NCI-H1048 (cell line): ENCODE data around the gene LYRM1.
"Not testable (repeated sequence)": the region's sequence is repeated elsewhere in the genome, so short reads cannot be mapped to it uniquely, and the experiment has no call there.

Experiments used
- DNase-seq: peaks from one replicate; lab custom pipeline; 2025; lab: John Stamatoyannopoulos, UW

The LYRM1 gene, protein sequence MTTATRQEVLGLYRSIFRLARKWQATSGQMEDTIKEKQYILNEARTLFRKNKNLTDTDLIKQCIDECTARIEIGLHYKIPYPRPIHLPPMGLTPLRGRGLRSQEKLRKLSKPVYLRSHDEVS

DNA sequence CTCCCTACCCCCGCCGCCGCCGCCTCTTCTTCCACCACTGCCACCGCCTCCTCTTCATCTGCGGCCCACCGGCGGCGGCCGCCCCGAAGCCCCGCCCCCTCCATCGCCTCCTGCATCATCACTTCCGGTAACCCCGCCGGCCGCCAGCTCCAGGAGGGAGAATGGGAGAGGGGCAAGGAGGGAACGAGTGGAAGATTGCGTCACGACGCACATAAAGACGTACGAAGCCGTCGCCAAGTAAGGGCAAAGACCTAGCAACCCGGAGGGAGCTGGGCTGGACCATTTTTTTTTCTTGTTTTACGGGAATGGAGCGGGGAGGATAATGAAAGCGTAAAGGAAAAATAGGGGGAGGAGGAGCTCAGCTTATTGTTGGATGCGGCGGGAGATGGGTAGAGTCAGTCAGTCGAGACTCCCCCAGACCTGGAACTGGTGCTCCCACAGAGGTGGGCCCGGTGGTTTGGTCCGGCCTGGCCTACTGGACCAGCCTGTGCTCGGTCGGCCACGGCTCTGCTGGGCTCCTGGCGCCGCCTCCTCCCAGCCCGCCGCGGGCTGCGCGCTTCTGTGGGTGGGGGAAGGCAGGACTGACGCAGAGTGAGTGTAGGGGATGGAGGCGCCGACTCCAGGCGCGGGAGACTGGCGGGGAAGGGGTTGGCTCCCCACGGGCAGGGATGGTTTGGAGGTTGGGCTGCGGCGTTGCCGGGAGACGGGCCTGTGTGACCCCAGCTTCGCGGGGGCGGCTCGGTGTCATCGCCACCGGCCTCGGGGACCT, at the start of gene LYRM1, which contains the start of gene DCUN1D3:
LYRM1 (plus strand) TSS at position 473 of the 769 bp plus-strand sequence. CDS start 14,785 bp downstream, outside the sequence.
DCUN1D3 (minus strand) TSS at position 60 of the 769 bp plus-strand sequence. CDS start 37,820 bp downstream, outside the sequence.
- DNase-seq: peak; percentile 86

GRCh38 chr16:20850981-20851380, 49.6 kb upstream of the LYRM1 start:
- DNase-seq: no peak

GRCh38 chr16:20851601-20852000, 49.0 kb upstream of the LYRM1 start:
- DNase-seq: no peak

GRCh38 chr16:20853143-20853542, 47.4 kb upstream of the LYRM1 start:
- no peak for DNase-seq

GRCh38 chr16:20853981-20854620, 46.5 kb upstream of the LYRM1 start:
- DNase-seq: no peak

DNA sequence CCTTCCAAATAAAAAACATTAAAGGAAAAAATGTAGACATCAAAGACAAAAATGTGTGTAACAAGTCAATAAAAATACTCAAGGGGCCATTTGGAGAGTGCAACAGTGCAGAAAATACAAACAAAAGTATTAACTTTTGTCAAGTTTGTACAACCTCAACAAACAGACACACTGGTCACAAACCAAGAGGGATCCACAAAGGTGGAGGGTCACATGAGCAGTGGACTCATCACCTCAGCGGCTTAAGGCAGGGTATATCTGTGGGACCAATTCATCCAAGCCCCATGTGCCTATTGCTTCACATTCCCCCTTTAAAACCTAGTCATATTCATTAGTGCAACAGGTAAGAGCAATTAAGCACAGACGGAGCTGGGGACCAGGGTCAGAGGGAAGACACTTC, 45.6 kb upstream of the LYRM1 start:
- DNase-seq: no peak

GRCh38 chr16:20857281-20857680, 43.3 kb upstream of the LYRM1 start:
- no peak for DNase-seq

GRCh38 chr16:20859229-20859628, 41.3 kb upstream of the LYRM1 start:
- DNase-seq: no peak

DNA sequence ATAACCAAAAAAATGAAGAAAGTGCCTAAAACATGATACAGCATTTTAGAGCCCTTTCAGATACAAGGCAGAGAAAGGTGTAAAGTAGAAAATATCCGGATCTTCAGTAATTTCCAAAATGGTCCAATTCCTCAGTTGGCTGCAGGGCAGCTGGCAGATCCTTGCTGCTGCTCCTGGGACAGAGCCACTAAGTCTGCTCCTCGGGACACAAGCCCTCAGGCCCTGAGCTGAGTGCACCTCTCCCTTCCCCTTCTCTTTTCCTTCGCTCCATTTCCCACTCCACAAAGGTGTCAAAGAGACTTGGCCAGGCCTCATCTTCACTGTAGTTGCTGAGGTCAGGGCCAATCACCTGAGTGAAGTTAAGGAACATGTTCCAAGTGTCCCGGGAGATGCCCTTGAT, 40.9 kb upstream of the LYRM1 start:
- DNase-seq: no peak

DNA sequence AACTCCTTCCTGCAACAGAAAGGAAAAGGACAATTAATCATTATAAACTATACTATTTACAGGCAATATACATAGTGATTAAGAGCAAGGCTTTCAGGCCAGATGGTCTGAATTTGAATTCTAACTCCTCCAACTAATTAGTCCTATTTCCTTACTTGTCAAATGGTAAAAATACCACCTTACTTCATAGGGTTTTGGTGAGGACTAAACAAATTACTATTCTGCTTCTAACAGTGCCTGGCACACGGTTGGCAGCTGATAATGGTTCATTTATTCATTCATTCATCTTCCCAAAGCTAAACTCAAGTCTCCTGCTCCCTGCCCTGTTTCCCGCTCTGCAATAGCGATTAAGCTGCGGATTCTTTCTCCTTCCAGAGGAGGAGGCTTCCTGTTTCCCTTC, 40.2 kb upstream of the LYRM1 start:
- no peak for DNase-seq

- not testable (repeated sequence) for DNase-seq
These were observed 39.6 kb upstream of the LYRM1 start for GRCh38 chr16:20860995-20861394.

DNA sequence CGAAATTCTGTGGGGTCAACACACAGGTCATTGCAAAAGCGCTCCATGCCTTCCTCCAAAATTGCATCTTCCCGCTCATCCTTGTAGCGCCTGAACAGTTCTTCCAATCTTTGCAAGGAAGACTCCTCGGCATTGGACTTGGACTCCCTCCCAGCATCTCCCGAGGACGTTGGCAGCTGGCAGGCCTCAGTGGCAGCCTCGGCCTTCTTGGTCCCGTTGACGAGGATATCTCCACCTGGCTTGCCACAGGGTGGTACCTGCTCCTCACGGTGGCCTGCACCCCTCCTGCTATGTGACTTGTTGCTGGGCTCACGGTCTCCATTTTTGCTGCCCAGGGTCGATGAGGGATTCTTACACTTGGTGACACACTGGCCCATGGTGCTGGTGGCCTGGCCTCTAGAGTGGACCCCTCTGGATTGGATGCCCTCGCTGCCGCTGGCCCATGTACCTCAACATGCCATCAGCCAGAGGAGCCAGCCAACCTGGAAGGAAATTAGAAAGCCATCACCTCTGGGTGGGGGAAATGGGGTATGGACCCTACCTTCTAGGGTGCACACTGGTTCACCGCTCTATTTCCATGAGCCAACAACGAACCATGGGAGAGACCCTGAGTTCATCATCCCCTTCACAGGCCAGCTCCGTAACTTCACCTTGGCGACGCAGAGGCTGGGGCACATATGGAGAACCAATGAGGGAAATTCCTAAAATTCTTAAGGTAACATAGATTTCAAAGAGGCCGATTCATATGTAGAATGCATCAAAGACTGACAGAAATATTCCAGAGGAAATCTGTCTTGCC, 38.2 kb upstream of the LYRM1 start:
- no peak for DNase-seq

- DNase-seq: not testable (repeated sequence)
These were observed 36.2 kb upstream of the LYRM1 start for GRCh38 chr16:20864376-20864775.

DNA sequence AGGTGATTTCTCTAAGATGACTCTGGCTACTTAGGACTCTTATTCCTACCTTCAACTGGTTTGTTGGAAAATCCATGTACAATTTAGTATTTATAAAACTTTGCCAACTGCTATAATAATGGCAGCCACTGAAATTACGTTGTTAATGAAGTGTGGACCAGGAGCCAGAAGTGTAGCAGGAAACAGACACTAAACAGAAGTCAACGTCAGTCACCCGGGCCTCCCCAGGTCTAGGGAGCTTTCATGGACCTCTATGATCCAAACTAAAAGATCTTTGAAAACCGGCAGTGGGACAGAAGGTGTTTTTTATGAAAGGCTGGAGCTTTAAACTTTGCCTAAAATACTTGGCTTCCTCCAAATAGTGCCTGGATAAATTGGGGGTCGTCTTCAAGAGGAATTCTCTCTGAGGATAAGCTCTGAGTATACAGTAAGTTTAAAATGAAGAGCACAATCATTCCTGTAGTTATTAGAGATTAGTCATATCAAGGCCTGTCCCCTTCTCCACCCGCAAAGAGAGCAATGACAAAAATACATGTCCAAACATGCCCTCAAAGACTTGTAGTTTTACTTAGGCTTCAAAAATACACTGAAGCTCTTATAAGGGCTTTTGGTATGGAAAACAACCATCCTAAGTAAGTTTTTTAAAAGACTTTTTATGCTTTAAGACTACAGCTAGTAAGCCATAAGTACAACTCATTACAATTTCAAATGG, 35.0 kb upstream of the LYRM1 start:
- no peak for DNase-seq

GRCh38 chr16:20866145-20866772, 34.3 kb upstream of the LYRM1 start:
- no peak for DNase-seq

DNA sequence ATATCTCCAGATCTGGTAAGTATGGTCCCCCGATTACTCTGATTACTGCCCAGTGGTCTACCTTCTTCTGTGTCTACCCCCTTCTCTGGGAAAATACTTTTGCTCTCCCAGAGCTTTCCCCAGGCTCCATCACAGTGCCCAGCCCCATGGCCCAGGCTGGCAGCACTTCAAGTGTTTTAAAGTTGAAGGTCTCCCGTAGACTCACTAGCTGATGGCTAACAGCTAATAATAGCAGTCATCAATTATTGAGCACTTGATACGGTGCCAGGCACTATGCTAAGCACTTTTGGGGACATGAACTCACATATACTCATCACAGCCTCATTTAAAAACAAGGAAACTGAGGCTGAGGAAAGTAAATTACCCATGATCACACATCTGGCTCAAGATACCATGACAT, 33.8 kb upstream of the LYRM1 start:
- no peak for DNase-seq

DNA sequence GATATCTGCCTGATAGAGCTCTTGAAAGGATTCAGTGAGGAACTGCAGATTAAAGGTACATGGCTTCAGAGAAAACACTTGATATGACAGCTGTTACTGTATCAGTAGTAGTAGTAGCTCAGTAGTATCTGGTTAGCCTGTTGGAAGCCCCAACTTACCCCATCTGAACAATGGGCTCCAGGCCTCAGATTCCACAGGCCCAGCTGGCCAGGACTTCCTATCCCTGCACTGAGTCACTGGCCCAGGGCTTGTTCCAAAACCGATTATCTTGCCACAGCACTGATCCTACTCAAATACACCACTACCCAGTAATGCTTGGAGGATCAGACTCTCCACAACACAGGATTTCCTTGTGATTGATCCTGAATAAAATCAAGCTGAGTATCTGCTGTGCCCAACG, 33.0 kb upstream of the LYRM1 start:
- DNase-seq: no peak

GRCh38 chr16:20868890-20869289, 31.7 kb upstream of the LYRM1 start:
- DNase-seq: no peak

- no peak for DNase-seq
These were observed 30.3 kb upstream of the LYRM1 start for GRCh38 chr16:20870122-20870820.

DNA sequence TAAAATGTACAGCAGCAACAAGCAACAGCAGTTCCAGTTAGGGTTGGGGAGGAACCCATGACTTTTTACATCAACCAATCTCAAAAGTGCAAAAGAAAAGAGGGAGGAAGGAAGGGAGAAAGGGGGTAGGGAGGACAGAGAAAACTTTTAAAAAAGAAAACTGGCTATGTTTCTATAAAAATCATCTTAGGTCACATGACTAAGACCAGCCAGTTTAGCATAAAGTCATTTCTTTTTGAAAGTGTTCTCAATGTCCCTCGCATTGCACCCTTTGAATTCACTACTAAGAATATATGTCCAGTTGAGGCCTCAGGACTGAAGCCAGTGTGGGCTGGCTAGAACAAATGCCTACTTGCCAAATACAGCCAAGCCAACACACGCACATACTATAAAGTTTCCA, 29.3 kb upstream of the LYRM1 start:
- DNase-seq: no peak
